Measurements from ENCODE around the gene PPP6R2. TPM values are rescaled to one million over a fixed set of nuclear protein-coding genes. Genes with fewer than 3 reads are reported as not detected.

Gene PPP6R2
- total RNA-seq, 4 donors from 2014 or later = 35.6 to 50.8 (median 45.6) TPM

DNA sequence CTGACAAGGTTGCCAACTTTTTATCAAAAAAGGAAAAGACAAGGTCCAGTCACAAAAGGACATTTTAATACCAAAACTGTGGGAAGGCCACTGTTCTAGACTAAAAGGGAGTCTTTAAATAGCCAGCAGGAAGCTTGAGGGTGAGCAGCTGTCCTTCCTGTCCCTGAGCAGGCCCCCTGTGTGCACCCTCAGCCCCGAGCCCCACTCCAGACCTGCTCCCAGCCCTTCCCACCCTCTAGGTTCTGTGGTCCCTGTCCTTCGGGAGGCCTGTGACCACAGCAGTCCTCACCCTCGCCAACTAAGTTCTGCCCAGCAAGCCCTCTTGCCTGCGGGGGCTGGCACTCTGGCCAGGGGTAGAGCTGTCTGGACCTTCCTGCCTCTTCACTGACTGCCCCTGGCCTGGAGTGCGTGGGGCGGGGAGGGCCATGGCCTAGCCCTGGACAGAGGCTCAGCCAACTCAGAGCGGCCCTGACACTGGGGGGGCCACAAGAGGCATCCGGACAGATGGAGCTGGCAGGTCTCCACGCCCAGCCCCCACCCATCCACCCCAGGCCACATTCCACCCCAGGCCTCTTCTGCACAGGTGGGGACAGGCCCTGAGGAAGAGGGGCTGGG lies 34.0 kb upstream of the PPP6R2 start:
- Histone ChIP-seq H3K4me3 (no peak overlapping the region), H3K36me3 (no peaks in the 10 kb centered on the region), H3K9me3 (no peaks in the 10 kb centered on the region), H3K4me1 (peaks cover 26 to 58% (median 37%) of the 10 kb centered on the region in 3 donors), H3K27ac (peak overlapping the region; percentile 81 to 94 (median 88)), H3K27me3 (no peaks in the 10 kb centered on the region)
- no peak for TF ChIP-seq POLR2A (IDR thresholded peaks at IDR 0.05)
- TF ChIP-seq, protein P1, sequence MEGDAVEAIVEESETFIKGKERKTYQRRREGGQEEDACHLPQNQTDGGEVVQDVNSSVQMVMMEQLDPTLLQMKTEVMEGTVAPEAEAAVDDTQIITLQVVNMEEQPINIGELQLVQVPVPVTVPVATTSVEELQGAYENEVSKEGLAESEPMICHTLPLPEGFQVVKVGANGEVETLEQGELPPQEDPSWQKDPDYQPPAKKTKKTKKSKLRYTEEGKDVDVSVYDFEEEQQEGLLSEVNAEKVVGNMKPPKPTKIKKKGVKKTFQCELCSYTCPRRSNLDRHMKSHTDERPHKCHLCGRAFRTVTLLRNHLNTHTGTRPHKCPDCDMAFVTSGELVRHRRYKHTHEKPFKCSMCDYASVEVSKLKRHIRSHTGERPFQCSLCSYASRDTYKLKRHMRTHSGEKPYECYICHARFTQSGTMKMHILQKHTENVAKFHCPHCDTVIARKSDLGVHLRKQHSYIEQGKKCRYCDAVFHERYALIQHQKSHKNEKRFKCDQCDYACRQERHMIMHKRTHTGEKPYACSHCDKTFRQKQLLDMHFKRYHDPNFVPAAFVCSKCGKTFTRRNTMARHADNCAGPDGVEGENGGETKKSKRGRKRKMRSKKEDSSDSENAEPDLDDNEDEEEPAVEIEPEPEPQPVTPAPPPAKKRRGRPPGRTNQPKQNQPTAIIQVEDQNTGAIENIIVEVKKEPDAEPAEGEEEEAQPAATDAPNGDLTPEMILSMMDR (IDR thresholded peaks at IDR 0.05) = no peak
- no peak for DNase-seq
- WGBS, 2 donors = 43 to 69% methylated on average over 2 to 3 of the region's 9 CpGs
- intact Hi-C loops (cut with DNase I) = no loop called here

DNA sequence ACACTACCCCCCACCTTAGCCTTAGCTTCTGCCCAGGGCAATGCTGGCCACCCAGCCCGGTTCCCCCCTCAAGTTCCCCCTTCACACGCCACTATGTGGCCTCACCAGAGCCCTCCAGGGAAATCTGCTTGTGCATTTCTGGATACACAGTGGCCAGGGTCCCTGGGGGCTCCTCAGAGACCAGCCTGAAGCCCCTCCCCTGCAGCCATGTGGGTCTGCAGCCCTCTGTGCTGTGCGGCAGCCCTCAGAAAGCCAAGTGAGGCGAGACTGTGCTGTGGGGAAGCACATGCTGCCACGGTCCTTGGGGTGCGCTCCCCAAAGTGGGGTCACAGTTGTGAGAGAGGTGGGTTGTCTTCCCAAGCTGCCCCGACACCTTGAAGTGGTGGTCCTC lies 33.5 kb upstream of the PPP6R2 start:
- no peak for TF ChIP-seq POLR2A (IDR thresholded peaks at IDR 0.05)
- TF ChIP-seq, protein P1 (IDR thresholded peaks at IDR 0.05) = no peak
- intact Hi-C loops (cut with DNase I) = no loop called here
- WGBS, 2 donors = 83% methylated on average over 7 of the region's 7 CpGs; no CpG with 5 or more reads in 1 of the 2 donors
- Histone ChIP-seq H3K4me3 (no peak overlapping the region), H3K27ac (peak overlapping the region; percentile 81 to 94 (median 88)), H3K9me3 (no peaks in the 10 kb centered on the region), H3K27me3 (no peaks in the 10 kb centered on the region), H3K4me1 (peaks cover 21 to 58% (median 34%) of the 10 kb centered on the region in 3 donors), H3K36me3 (no peaks in the 10 kb centered on the region)
- DNase-seq = no peak

DNA sequence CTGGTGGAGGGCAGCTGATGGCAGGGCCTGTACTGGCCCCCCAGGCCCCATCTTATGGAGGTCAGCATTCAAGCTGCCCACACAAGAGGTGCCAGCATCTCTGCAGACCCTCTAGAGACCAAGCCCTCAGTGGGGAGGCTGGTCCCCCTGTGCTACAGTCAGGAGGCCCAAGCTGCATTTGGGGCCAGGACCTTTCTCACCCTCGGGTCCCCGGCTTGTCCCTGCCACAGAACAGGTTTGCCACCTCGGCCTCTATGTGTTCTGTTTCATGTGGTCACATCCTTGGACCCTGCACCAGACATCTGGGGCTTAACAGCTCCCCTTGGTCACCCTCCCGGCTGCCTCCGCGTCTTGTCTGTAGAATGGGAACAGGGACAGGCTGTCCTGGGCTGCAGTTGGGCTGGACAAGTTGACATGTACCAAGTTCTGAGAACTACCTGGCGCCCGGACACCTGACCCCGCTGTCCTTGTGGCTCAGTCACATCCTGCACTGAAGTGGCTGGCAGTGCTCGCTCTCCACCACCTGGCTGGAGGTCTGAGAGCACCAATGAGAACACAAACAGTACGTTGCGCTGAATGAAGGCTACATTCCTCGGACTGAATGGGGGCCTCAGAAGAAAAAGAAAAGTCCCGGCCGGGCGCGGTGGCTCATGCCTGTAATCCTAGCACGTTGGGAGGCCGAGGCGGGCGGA lies 33.0 kb upstream of the PPP6R2 start:
- no peak for DNase-seq
- no peaks in the 10 kb centered on the region for H3K36me3 ChIP-seq
- no peaks in the 10 kb centered on the region for H3K9me3 ChIP-seq
- H3K4me1 ChIP-seq = peaks cover 16 to 58% (median 28%) of the 10 kb centered on the region in 3 donors
- TF ChIP-seq POLR2A (IDR thresholded peaks at IDR 0.05) = no peak
- TF ChIP-seq, protein P1 (IDR thresholded peaks at IDR 0.05) = no peak
- peak overlapping the region in 2 of 4 donors; percentile 86 to 90 for H3K27ac ChIP-seq
- no peaks in the 10 kb centered on the region for H3K27me3 ChIP-seq
- intact Hi-C loops (cut with DNase I) = no loop called here
- WGBS, 2 donors = 89 to 90% methylated on average over 16 of the region's 21 CpGs
- H3K4me3 ChIP-seq = no peak overlapping the region

DNA sequence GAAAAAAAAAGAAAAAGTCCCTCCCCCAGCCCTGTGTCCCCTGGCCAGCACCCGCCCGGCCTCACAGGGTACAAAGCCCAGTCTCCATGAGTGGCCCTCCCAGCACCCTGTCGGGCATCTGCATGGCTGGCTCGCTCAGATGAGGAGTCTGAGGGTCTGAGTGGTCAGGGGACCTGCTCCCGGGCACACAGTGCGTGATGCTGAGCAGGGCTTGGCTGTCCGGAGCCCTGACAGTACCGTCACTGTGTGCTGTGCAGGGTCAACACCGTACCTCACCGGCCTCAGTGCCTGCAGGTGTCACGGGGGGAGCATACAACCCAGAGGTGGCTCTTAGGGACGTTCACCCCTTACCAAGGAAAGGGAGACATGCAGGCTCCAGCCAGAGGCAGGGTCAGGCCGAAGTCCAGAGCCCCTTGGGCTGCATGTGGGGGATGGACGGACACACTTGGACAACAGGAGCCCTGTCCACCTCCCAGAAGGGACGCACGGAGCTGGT lies 32.1 kb upstream of the PPP6R2 start:
- TF ChIP-seq, protein P1 (IDR thresholded peaks at IDR 0.05) = no peak
- no peak for TF ChIP-seq POLR2A (IDR thresholded peaks at IDR 0.05)
- intact Hi-C loops (cut with DNase I) = no loop called here
- DNase-seq = no peak

More for the DNA sequence above, 32.1 kb upstream of the PPP6R2 start:
- Histone ChIP-seq H3K4me3 (no peak overlapping the region), H3K27me3 (no peaks in the 10 kb centered on the region), H3K4me1 (peaks cover 7 to 51% (median 22%) of the 10 kb centered on the region in 3 donors), H3K36me3 (no peaks in the 10 kb centered on the region), H3K9me3 (no peaks in the 10 kb centered on the region), H3K27ac (no peak overlapping the region)
- WGBS, 2 donors = 80 to 100% methylated on average over 1 to 5 of the region's 16 CpGs
